Measurements from ENCODE around the gene A2M.

DNA sequence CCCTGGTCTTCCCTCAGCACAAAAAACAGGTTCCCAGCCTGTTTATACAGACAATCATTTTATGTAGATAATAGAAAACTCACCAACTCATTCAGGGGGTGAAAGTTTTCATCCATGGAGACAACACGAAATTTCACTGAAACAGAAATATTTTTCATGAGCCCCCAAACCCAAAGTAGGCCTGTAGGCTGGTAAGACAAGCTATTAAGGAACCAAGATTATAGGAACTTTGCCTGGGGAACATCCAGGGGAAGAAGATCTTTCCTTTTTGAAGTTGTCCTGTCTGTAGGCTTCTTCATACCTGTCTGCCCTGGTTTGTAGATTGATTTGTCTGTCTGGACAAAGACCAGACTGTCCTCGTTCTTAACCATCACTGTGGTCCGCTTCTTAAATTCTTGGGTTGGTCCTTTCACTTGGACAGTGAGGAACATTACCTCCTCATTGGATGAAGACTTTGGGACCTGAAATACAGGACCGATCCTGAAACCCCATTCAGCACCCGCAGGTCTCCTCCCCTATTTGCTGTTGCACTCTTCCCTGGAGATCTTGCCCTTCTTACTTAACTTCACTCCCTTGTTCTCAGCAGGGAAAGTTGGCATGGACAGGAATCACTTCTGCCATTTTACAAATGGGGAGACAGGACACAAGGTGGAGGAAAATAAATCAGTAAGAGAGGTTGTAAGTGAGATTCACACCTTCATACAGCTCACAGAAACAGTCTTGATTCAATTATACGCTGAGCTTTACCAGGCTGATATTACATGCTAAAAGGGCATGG lies 3.5 kb downstream of the A2M start:
- TF ChIP-seq, protein P1, sequence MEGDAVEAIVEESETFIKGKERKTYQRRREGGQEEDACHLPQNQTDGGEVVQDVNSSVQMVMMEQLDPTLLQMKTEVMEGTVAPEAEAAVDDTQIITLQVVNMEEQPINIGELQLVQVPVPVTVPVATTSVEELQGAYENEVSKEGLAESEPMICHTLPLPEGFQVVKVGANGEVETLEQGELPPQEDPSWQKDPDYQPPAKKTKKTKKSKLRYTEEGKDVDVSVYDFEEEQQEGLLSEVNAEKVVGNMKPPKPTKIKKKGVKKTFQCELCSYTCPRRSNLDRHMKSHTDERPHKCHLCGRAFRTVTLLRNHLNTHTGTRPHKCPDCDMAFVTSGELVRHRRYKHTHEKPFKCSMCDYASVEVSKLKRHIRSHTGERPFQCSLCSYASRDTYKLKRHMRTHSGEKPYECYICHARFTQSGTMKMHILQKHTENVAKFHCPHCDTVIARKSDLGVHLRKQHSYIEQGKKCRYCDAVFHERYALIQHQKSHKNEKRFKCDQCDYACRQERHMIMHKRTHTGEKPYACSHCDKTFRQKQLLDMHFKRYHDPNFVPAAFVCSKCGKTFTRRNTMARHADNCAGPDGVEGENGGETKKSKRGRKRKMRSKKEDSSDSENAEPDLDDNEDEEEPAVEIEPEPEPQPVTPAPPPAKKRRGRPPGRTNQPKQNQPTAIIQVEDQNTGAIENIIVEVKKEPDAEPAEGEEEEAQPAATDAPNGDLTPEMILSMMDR (IDR thresholded peaks at IDR 0.05 in 4 of 5, conservative IDR thresholded peaks at IDR 0.05 in 1 of 5), result no peak
- TF ChIP-seq POLR2A (IDR thresholded peaks at IDR 0.05), result no peak
